HG02870 (cell line): ENCODE results near the gene HCN4.

Experiments
- ATAC-seq: cut with Tn5 transposase; IDR thresholded peaks from one replicate; pipeline ENCODE4 v1.9.1; 2021; ENCODE audit warnings: mild to moderate bottlenecking, moderate library complexity; ENCODE audit not compliant: unreplicated experiment

The HCN4 gene

DNA sequence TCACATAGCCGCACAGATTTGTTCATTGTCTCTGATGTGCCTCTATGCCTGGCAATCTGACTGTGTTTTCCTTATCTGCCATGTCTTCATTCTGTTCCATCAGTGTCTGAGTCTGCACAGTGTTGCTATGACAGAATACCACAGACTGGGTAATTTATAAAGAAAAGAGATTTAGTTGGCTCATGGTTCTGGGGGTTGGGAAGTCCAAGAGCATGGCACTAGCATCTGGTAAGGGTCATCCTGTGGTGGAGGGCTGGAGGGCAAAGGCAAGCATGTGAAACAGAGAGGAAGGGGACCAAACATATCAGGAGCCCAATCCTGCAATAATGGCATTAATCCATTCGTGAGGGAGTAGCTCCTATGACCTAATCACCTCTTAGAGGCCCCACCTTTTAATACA is 11.9 kb upstream of the HCN4 start:
- no peak for ATAC-seq

DNA sequence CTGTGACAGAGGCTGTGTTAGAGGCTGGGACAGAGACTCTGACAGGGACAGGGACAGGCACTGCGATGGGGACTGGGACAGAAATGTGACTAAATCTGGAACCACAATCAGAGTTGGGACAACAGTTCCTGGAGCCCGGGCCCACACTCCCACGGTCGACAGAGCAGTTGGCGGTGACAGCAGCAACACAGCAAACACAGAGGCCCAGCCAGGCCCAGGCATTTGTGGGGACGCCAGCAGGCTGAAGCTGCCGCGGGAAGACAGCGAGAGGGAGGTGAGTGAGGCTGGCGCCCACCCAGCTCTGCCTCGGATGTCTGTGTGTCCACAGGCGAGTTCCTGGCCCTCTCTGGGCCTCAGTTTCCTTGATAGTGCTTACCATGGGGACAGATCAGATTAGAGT is 9.3 kb upstream of the HCN4 start:
- no peak for ATAC-seq

DNA sequence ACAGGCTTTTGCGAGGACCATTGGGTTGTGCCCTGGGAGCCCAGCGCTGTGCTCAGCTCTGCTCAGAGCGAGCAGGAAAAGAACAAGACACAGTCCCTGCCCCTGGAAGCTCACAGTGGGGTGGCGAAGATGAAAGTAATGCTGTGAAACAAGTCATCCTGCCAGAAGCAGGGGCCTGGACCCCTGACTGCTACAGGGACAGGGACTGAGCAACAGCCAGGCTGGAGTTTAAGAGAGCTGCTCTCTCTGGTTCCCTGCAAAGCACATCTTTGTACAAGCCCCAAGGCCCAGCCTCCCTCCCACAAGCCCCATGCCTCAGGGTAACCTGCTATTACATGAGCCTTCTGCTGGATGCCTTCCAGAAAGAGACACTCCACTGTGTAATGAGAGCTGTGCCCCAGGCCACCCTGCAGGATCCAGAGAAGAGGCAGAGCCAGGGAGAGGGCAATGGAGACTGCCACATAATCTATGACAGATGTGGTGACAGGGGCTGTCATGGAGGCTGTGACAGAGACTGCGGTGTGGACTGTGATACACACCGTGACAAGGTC is 7.1 kb upstream of the HCN4 start:
- ATAC-seq: no peak

DNA sequence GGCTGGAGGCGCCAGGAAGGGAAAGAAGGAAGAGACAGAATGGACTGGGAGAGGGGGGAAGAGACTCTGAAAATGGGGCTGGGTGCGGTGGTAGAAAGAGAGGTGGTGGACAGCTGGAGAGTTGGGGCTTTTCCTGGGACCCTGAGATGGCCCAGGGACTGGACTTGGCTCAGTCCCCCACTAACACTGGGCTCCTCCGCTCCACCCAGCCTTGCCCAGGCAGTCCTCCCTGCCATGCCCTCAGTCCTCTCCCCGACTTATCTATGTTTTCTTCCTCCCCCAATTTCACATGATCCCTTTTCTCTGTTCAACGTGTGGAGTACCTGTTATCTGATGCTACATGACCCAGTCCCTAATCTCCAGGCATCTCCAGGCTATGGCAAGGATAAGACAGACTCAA is 6.3 kb upstream of the HCN4 start:
- no peak for ATAC-seq

DNA sequence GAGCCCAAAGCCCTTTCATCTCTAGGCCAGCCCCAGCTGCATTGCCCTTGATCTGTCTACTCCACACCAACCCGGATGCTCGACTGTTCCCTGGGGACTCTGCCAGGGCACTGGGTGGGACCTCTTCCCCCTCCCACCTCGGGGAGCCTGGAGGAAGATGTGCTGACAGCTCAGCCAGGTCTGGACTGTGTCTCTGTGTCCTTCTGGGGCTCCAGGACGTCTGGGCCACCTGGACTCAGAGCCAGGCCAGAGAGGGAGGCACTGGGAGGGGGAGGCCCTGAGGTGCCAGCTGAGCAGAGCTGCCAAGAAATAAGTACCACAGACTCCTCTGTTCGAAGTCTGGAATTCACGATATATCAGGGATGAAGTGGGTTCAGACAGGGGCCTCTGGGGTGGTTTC is 5.8 kb upstream of the HCN4 start:
- ATAC-seq: no peak

DNA sequence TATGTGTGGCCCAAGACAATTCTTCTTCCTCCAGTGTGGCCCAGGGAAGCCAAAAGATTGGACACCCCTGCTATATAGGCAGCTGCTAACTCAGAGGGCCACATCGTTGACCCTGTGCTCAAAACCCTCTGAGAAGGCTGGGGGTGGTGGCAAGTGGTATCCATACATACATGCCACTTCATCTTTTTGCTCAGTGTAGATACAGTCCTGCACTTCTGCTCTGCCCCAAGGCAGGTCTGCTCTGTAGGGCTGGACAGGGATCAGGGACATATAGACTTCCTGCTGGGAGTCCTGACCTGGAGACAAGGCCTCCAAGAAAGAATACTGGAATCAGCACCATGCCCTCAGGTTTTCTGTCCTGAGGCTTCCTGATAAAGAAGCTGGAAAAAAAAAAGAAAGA is 4.5 kb upstream of the HCN4 start:
- ATAC-seq: no peak

DNA sequence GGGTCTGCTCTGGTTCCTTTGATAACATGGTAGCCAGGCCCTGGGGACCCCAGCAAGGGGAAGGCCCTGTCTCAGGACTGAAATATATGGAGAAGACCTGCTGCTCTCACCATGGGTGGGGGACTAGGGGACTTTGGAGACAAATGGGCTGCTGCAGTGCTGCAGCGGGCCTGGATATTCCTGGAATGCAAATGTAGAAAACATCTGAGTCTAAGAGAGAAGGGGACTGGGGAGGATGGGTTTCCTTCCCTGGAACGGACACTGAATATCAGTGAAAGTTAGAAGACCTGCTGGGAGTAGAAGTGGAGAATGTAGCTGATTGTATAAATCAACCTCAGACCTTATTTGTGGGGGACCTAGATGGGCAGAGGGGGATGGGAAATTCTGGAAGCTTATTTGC is 3.1 kb upstream of the HCN4 start:
- ATAC-seq: no peak

DNA sequence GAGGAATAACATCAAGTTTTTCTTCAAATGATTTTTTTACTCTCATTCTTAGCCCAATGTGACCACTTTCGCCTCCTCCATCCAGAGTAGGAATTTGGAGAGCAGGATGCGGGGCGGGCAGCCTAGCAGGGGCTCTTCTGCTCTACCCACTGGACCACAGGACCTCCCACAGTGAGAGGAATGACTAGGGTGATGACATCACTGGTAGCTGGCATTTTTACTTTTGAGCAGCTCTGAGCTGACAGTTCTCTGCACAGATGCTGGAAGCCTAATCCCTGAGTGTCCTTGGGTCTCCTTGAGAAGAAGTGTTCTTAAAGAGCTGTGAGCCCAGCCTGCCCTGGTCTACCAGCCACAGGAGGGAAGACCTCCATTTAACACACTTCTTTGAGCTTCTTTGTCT is 1.4 kb upstream of the HCN4 start:
- ATAC-seq: no peak

DNA sequence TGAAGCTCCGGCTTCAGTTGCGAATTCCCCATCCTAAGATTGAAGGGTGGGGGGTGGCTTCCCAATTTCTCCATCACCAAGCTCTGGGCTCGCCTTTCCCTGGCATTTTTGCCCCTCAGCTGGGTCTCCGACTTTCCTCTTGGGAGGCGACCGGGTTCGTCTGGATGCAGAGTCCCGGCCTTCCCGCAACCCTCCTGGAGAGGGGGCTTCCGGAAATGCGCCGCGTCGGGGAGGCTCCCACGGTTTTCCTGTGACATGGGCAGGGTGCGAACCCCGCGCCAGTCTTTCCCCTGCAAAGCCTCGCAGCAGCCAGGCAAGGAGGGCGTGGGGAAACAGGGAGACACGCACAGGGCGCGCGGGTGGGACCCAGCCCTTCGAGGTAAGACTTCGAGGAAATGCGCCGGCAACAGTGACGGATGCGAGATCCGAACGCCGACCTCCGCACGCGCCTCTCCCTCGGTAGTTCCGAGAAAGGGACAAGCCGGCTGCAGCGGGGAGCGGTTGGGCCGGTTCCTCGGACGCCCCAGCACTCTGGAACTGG is 466 bp upstream of the HCN4 start:
- no peak for ATAC-seq

DNA sequence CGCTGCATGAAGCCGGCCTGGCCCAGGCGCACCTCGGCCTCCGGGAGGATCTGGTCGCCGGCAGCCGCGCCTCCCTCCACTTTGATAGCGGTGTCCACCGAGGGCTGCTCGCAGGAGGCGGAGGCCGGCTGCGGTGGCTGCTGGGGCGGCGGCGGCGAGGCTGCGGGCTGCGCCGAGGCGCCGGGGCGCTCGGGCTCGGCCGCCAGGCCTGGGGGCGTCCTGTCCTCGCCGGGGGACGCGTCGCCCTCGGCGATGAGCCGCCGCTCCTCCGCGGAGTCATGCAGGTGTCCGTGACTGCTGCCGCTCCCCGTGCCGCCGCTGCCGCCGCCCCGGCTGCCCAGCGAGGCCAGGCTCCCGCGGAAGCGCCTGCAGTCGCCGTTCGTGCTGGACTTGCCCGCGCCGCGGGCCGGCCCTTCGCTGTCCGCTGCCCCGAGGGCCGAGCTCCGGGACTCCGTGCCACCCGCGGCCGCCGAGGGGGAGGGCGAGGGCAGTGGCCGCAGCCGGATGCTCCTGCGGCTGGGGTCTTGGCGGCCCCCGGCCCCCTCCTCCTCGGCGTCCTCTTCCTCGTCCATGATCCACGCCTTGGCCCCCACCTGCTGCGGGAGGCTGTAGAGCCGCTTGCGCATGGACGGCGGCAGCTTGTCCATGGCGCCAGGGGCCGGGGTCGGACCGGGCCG is 996 bp downstream of the HCN4 start:
- no peak for ATAC-seq

DNA sequence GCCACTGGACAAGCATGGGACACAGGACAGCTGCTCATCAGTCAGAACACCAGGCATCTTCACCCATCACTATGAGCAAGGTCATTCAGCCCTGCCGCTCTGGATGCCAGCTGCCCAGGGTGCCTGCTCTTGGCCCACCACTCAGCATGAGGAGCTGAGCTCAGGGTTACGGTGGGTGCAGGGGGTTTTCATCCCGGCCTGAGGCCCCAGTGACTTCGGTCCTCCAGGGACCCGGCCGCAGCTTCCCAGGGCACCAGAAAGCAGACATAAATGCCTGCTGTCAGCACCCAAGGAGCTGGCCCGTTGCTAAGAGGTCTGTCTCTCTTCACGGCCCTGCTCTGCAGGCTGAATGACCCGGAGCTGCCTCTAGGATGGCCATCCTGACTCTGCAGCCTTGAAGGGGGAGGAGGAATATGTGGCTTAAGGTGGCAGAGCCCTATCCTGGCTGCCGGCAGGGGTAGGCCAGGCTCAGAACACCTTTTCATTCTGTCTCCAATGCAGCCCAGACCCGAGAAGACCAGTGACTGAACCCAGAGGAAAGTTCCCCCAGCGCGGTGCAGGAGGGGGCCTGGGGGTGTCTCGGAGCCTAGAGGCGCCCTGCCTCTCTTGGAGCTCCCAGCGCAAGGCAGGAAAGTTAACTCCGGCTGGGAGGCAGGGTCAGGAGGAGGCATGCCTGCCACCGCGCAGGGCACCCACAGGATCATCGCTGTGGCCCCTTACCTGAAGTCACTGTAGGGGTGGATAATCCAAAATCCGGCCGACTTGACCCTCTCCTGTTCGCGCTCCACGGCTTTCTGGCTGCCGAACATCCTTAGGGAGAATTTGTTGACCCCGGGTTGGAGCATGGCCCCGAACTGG is 1.8 kb downstream of the HCN4 start:
- no peak for ATAC-seq

DNA sequence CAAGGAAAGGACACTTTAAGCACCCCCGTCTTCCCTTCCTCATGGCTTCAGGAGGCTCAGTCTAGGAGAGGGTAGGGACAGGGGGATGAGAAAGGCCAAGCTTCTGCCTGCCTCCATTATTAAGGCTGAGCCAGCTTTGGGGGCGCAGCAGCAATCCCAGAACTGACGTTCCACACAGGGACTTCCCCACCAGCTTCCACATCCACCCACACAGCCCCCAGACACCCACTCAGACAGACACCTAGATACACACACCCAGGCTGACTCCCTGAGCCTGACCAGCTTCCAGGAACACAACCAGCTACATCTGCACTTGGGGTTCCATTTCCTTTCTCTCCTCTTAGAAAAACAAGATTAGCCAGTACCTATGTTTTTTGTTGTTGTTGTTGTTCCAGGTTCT is 4.7 kb downstream of the HCN4 start:
- ATAC-seq: no peak

DNA sequence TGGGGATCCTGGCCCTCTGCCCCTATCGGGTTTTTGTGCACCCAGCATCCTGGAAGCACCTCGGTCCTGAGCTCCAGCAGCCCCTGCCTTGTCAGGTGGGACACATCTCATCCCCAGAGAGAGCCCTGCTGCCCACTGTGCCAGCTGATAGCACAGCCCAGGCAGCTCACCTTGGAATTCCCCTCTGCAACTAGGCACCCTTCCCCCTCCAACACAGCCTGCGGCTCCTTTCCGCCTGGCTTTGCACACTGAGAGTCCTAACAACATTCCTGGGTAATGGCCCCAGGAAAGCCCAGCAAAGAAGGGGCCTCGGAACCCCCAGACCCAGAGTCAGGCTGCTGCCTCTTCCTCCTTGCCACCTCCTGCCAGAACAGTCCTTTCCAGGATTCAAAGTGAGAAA is 5.9 kb downstream of the HCN4 start:
- no peak for ATAC-seq

DNA sequence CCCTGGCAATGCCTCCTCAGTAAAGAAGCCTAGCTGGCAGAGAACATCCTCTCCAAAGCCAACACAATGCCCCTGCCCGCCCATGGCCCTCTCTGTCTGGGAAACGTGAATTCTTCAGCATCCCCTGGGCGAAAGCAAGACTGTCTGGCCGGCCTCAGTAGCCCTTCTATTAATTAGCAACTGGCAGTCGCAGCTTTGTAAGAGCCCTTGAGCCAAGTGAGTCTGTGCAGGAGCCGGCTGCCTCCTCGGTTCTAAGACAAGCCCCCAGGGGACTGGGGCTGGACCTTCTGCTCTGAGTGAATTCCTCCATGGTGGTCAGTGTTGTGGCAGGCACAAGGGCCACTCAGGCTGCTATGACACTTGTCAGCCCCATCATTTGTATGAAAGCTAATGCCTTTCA is 7.4 kb downstream of the HCN4 start:
- ATAC-seq: no peak

DNA sequence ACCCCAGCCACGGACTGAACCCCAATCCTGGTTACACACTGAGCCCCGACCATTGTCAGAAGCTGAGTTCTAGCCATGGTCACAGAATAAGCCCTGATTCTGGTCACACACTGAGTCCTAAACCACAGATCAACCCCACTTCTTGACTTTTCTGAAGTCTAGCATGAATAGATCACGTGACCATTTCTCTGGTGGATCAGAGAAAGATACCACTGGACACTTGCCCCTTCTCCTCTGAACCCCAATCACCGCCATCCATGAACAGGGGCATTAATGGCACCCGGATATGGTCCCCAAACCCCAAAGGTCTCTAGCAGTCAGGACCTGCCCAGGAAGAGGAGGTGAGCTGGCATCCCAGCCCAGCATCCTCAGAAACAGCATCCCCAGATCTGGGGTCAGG is 9.1 kb downstream of the HCN4 start:
- no peak for ATAC-seq

DNA sequence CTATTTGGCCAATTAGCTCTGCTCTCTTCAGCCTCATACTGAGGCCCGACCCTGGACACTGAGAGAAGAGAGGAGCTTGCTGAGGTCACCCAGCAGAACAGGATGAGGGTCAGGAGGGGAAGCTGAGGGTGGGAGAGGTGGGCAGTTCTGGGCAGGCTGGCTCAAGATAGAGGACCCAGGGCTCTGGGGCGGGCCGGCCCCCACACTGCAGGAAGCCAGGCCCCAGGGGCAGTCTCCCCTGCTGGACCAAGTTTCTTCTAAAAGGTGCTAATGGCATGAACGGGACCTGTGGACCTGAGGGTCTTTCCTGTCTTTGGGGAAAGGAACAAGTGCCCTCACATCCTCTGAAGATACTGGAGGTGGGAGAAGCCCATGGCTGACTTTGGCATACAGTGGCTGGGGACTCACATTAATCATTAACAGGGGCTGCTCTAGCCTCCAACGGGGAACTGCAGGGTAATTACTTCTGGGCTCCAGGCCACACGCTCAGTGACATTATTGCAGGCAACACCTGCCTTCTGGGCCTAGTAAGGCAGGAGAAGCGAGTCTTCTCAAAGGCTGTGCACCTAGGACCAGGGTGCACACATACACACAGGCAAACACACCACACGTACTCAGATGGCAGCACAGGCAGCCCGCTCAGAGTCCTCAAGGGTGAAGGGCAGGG is 10.6 kb downstream of the HCN4 start:
- ATAC-seq: no peak

DNA sequence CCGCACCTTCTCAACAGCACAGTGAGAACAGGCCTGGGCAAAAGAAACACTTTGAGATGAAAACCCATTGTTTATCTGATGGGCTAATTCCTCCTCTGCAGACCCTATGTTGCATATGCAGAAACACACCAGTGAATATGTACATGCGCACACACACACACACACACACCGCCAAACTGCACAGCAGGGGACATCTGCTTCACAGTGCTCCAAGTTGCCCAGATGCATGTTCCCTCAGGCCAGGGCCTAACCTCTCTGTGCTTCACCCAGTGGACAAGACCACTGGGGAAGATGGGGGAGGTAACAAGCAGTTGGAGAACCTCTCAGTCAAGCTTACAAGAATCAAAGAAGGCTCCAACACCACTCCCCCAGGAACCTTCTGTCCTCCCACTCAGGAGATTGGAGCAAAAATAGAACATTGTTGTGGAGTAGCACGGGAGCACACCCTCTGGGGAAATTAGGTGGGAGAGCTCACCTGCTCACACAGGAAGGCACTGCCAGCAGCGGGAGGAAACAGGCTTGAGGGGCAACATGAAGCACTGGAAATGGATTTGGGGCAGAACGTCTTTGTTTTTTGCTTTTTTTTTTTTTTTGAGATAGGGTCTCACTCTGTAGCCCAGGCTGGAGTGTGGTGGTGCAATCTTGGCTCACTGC is 13.0 kb downstream of the HCN4 start:
- no peak for ATAC-seq

DNA sequence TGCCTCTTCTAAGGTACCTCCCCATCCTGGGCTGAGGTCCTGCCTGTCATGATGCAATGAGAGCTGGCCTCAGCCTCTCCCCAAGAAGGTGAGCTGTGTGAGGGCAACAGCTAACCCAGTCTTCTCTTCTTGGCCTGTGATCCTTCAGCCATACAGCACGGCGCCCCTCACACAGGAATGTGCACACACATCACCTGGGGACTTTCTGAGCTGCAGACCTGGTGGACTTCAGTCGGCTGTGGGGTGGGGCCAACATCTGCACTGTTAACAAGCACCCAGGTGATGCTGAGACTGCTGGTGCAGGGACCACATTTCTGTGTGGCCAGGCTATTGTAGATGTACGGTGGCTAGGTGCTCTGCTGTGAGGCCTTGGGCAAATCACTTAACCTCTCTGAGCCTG is 14.5 kb downstream of the HCN4 start:
- ATAC-seq: no peak

DNA sequence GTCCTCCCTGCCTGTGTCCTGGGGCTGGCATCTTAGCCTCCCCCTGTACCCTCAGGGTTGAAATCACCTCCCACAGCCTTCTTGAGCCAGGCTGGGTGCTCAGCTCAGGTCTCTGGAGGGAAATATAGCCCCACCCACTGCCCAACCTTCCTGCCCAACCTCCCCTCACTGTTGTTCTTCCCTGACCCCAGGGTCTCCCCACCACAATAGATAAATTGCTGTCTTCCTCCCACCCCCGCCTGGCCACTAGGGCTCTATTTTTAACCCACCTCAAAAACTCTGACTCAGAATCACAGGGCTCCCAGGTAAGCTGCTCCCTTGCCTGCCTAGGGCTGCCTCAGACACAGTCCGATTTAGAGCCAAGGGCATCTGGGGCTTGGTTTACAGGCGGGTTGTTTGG is 15.0 kb downstream of the HCN4 start:
- ATAC-seq: no peak

DNA sequence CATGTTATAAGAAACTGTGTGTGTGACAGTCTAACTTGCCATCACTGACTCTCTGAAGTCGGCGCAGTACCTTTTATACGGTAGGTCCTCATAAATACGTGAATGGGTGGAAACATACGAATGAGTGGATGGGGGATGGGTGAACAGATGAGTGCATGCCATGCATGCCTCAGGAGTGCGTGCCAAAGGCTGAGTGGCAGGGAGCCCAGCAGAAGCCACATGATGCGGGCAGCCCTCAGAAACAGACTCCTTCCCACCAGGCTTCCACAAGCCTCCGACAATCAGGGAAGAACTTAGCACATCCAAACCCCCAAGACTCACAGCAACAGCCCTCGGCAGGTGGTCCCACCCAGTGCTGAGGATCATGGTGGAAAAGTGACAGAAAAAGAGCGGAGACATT is 16.7 kb downstream of the HCN4 start:
- no peak for ATAC-seq

DNA sequence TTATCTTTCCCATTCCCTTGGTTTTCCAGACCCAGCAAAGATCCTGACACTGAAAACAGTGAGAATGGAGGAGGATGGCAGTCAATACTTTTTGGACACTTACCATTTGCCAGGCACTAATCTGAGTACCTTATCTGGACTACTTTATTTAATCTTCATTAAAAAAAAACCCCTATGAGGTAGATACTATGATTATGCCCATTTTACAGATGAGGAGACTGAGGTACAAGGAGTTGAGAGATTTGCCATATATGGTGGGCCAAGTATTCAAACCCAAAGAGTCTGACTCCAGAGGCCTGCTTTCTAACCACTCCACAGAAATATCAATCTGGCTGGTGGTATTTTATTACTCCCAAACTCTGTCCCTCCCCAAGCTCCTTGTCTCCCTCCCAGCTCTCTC is 19.6 kb downstream of the HCN4 start:
- no peak for ATAC-seq
